Measurements from ENCODE around the gene PES1.

The PES1 gene

DNA sequence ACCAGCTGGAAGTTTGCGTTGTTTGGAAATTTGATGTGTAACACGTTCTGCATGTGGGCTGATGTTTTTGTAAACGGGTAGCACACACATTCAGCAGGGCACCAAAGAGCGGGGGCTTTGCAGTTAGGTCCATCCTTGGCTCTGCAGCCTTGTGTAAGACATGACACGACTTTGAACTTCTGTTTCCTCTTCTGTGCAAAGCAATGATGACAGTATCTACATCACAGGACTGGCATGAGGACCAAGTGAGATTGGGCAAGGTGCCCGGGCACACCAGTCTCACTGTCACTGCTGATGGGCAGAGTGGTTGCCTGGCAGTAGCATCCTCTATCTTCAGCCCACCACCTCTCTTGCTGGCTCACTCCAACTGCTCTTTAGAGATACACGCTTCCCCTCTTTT is 18.6 kb upstream of the PES1 start:
- TF ChIP-seq RAD21 (IDR thresholded peaks at IDR 0.05; ENCODE audit: low read depth), result no peak
- no peak for TF ChIP-seq FOXM1 (IDR thresholded peaks at IDR 0.05; ENCODE audit: borderline replicate concordance, low read depth)
- TF ChIP-seq NFIC (IDR thresholded peaks at IDR 0.05), result no peak
- no peak for TF ChIP-seq EP300 (IDR thresholded peaks at IDR 0.05; ENCODE audit: borderline replicate concordance)
- no peak for TF ChIP-seq TAF1 (IDR thresholded peaks at IDR 0.05; ENCODE audit: low read depth)
- TF ChIP-seq, protein P1, sequence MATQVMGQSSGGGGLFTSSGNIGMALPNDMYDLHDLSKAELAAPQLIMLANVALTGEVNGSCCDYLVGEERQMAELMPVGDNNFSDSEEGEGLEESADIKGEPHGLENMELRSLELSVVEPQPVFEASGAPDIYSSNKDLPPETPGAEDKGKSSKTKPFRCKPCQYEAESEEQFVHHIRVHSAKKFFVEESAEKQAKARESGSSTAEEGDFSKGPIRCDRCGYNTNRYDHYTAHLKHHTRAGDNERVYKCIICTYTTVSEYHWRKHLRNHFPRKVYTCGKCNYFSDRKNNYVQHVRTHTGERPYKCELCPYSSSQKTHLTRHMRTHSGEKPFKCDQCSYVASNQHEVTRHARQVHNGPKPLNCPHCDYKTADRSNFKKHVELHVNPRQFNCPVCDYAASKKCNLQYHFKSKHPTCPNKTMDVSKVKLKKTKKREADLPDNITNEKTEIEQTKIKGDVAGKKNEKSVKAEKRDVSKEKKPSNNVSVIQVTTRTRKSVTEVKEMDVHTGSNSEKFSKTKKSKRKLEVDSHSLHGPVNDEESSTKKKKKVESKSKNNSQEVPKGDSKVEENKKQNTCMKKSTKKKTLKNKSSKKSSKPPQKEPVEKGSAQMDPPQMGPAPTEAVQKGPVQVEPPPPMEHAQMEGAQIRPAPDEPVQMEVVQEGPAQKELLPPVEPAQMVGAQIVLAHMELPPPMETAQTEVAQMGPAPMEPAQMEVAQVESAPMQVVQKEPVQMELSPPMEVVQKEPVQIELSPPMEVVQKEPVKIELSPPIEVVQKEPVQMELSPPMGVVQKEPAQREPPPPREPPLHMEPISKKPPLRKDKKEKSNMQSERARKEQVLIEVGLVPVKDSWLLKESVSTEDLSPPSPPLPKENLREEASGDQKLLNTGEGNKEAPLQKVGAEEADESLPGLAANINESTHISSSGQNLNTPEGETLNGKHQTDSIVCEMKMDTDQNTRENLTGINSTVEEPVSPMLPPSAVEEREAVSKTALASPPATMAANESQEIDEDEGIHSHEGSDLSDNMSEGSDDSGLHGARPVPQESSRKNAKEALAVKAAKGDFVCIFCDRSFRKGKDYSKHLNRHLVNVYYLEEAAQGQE (IDR thresholded peaks at IDR 0.05; ENCODE audit: low read depth), result no peak
- TF ChIP-seq CREB1 (IDR thresholded peaks at IDR 0.05; ENCODE audit: low read depth), result no peak
- TF ChIP-seq, protein P2, sequence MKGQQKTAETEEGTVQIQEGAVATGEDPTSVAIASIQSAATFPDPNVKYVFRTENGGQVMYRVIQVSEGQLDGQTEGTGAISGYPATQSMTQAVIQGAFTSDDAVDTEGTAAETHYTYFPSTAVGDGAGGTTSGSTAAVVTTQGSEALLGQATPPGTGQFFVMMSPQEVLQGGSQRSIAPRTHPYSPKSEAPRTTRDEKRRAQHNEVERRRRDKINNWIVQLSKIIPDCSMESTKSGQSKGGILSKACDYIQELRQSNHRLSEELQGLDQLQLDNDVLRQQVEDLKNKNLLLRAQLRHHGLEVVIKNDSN (IDR thresholded peaks at IDR 0.05), result no peak
- no peak for TF ChIP-seq YY1 (IDR thresholded peaks at IDR 0.05; ENCODE audit: low read depth)
- no peak for TF ChIP-seq TEAD4 (IDR thresholded peaks at IDR 0.05)
- TF ChIP-seq TCF12 (IDR thresholded peaks at IDR 0.05; ENCODE audit: low read depth), result no peak

DNA sequence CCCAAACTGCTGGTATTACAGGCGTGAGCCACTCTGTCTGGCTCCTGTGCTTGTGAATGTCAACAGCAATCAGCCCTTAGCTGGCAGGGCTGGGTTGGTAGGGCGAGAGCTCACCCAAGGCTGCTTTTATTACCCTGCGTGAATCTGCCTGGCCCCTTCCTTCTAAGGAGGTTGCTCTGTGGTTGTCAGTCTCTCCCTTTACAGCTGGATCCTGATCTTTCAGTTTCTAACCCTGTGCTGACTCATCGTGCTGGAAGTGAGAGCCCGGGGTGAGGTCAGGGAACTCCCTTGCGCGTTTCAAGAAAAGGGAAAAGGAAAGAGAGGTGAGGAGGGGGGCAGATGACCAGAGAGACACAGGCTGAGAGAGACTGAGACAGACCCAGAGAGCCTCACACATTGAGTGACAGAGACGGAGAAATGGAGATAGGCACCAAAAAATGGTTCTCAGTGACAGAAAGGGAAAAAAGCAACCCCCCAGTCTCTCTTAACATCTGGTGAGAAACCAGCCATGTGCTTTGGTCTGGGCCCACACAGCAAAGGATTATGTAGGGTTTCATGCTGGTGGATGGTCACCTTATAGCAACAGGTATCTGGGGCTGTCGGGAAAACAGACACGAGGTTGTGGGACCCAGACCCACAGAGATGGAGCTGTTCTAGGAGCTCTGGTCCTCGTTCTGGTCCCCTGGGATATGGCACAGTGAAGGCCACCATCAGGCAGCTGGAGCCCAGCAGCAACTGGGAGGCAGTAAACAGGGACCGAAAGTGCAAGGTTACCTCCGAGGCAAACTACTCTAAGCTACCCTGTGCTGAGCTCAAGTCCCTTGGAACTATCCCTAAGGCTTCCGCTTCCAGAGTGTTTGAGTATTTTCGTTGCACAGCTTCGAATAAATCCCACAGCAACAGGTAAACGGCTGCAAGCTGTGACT is 17.8 kb upstream of the PES1 start:
- TF ChIP-seq YY1 (IDR thresholded peaks at IDR 0.05; ENCODE audit: low read depth), result no peak
- no peak for TF ChIP-seq RAD21 (IDR thresholded peaks at IDR 0.05; ENCODE audit: low read depth)
- TF ChIP-seq, protein P1 (IDR thresholded peaks at IDR 0.05; ENCODE audit: low read depth), result no peak
- TF ChIP-seq EGR1 (IDR thresholded peaks at IDR 0.05), result no peak
- no peak for TF ChIP-seq CREB1 (IDR thresholded peaks at IDR 0.05; ENCODE audit: low read depth)
- TF ChIP-seq, protein P3, sequence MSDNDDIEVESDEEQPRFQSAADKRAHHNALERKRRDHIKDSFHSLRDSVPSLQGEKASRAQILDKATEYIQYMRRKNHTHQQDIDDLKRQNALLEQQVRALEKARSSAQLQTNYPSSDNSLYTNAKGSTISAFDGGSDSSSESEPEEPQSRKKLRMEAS (IDR thresholded peaks at IDR 0.05), result no peak
- no peak for TF ChIP-seq FOXM1 (IDR thresholded peaks at IDR 0.05; ENCODE audit: borderline replicate concordance, low read depth)
- no peak for TF ChIP-seq CEBPB (IDR thresholded peaks at IDR 0.05)
- TF ChIP-seq ZBTB7A (IDR thresholded peaks at IDR 0.05; ENCODE audit: low read depth), result no peak
- no peak for TF ChIP-seq TEAD4 (IDR thresholded peaks at IDR 0.05)
- TF ChIP-seq TAF1 (IDR thresholded peaks at IDR 0.05; ENCODE audit: low read depth), result no peak
- TF ChIP-seq, protein P2 (IDR thresholded peaks at IDR 0.05), result no peak
- TF ChIP-seq EP300 (IDR thresholded peaks at IDR 0.05; ENCODE audit: borderline replicate concordance), result no peak
- no peak for TF ChIP-seq TCF12 (IDR thresholded peaks at IDR 0.05; ENCODE audit: low read depth)
- no peak for TF ChIP-seq NFIC (IDR thresholded peaks at IDR 0.05)

DNA sequence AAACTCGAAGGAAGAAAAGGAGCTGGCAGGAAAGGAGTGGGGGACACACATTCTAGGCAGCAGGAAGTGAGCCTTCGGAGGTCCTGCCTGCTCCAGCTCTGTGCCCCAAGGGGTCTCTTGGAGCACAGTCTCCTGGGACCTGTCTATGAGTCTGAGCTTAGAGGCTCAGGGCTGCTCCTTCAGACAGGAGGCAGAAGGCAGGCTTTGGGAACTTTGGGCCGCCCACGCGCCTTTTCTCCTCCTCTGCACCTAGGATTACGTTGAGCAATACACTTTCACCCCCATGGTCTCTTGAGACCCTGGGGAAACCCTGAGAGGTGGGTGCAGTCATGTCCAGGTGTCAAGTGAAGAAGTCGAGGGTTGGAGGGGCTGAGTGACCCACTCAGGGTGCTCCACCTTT is 16.2 kb upstream of the PES1 start:
- no peak for TF ChIP-seq CEBPB (IDR thresholded peaks at IDR 0.05)
- no peak for TF ChIP-seq CREB1 (IDR thresholded peaks at IDR 0.05; ENCODE audit: low read depth)
- no peak for TF ChIP-seq ZBTB7A (IDR thresholded peaks at IDR 0.05; ENCODE audit: low read depth)
- TF ChIP-seq EGR1 (IDR thresholded peaks at IDR 0.05), result no peak

DNA sequence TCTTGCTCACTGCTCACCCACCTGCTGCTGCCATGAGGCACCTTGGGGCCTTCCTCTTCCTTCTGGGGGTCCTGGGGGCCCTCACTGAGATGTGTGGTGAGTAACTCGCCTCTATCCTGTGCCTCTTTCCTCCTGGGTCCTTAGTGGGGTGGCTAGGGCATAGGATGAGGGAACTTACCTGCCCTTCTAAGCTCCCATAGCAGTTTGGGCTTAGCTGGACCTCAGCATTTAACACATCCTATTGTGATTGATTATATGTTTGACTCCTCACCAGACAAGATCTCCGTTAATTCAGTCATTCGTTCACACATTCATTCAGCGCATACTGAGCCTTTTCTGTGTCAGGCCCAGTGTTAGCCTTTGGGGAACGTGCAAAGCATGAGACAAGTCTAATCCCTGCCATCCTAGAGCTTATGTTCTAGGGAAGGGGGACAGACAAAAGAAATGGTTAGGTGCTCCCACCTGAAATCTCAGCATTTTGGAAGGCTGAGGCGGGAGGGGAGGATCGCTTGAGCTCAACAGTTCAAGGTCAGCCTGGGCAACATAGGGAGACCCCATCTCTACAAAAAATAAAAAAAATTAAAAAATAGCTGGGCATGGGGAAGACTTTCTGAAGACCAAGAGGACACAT is 15.7 kb upstream of the PES1 start:
- TF ChIP-seq TAF1 (IDR thresholded peaks at IDR 0.05; ENCODE audit: low read depth) (no peak), NFIC (IDR thresholded peaks at IDR 0.05) (no peak), RAD21 (IDR thresholded peaks at IDR 0.05; ENCODE audit: low read depth) (no peak), TCF12 (IDR thresholded peaks at IDR 0.05; ENCODE audit: low read depth) (no peak), CREB1 (IDR thresholded peaks at IDR 0.05; ENCODE audit: low read depth) (no peak), CEBPB (IDR thresholded peaks at IDR 0.05) (no peak)
- TF ChIP-seq, protein P1 (IDR thresholded peaks at IDR 0.05; ENCODE audit: low read depth), result no peak

Measured in Ishikawa (cell line).